OCI-LY7 (cell line): ENCODE results near the gene CAMKK1. TPM values are rescaled to one million over a fixed set of nuclear protein-coding genes. Genes with fewer than 3 reads are reported as not detected.

ENCODE experiments used
- BruUV-seq: library from RNA; stranded (reverse); fragments of 400-500 nt; replicated peaks from 2 replicates; lab custom pipeline; 2021; lab: Mats Ljungman, UMichigan
- CTCF ChIA-PET: fragments of 300-600 bp; sonication (Branson Sonifier 250); formaldehyde crosslinking; loops from one replicate; lab custom pipeline; 2022; ENCODE audit warnings: antibody characterized with exemption; ENCODE audit not compliant: unreplicated experiment; lab: Charles Lee
- POLR2A ChIA-PET: fragments of 300-600 bp; sonication (Branson Sonifier 250); formaldehyde crosslinking; loops from one replicate; lab custom pipeline; 2022; ENCODE audit warnings: antibody characterized with exemption; lab: Charles Lee
- DNase-seq: peaks from one replicate; pipeline ENCODE4 v3.0.0-alpha.2; 2015; ENCODE audit warnings: low spot score
- H2AFZ ChIP-seq: fragments of 200-600 bp; sonication (generic), shearing (Covaris generic); 2 replicates; pipeline ENCODE4 v1.6.1; 2014; ENCODE audit warnings: mild to moderate bottlenecking, antibody characterized with exemption, low read length, moderate library complexity
- H3K27ac ChIP-seq: fragments of 200-600 bp; sonication (generic); 2 replicates; pipeline ENCODE4 v1.5.1; 2014; ENCODE audit warnings: mixed run types, low read depth, mild to moderate bottlenecking, moderate library complexity, low read length, inconsistent platforms; ENCODE audit not compliant: poor library complexity, severe bottlenecking
- H3K36me3 ChIP-seq: fragments of 200-600 bp; sonication (generic); 2 replicates; pipeline ENCODE4 v1.6.1; 2014; ENCODE audit warnings: mild to moderate bottlenecking, antibody characterized with exemption, low read length, moderate library complexity, mixed read lengths; ENCODE audit not compliant: insufficient read depth
- H3K4me1 ChIP-seq: fragments of 200-600 bp; sonication (generic); 2 replicates; pipeline ENCODE4 v1.5.1; 2014; ENCODE audit warnings: mild to moderate bottlenecking, low read length; ENCODE audit not compliant: insufficient read depth, poor library complexity, severe bottlenecking
- H3K4me2 ChIP-seq: fragments of 200-600 bp; sonication (generic); 2 replicates; pipeline ENCODE4 v1.6.1; 2014; ENCODE audit warnings: mild to moderate bottlenecking, low read length
- H3K4me3 ChIP-seq: fragments of 200-600 bp; sonication (generic); 2 replicates; pipeline ENCODE4 v1.5.1; 2014; ENCODE audit warnings: mild to moderate bottlenecking, low read depth, low read length; ENCODE audit not compliant: poor library complexity, severe bottlenecking
- H3K79me2 ChIP-seq: fragments of 200-600 bp; sonication (generic); 2 replicates; pipeline ENCODE4 v1.6.1; 2016; ENCODE audit warnings: low read depth, mild to moderate bottlenecking, low read length, moderate library complexity, mixed read lengths; ENCODE audit not compliant: insufficient read depth
- H3K9me2 ChIP-seq: fragments of 200-600 bp; sonication (generic); 2 replicates; pipeline ENCODE4 v1.6.1; 2016; ENCODE audit warnings: mild to moderate bottlenecking, low read length, mixed read lengths; ENCODE audit not compliant: insufficient read depth
- H3K9me3 ChIP-seq: fragments of 200-600 bp; sonication (generic); 2 replicates; pipeline ENCODE4 v1.6.1; 2014; ENCODE audit warnings: mild to moderate bottlenecking, mixed run types, low read length, mixed read lengths
- H4K20me1 ChIP-seq: fragments of 200-600 bp; sonication (generic); 2 replicates; pipeline ENCODE4 v1.6.1; 2014; ENCODE audit warnings: mild to moderate bottlenecking, antibody characterized with exemption, low read length, moderate library complexity, mixed read lengths; ENCODE audit not compliant: insufficient read depth
- CTCF ChIP-seq: fragments of 200-600 bp; sonication (generic); conservative IDR thresholded peaks from 2 replicates; pipeline ENCODE4 v1.5.1; 2014; ENCODE audit warnings: mild to moderate bottlenecking, antibody characterized with exemption, low read length, moderate library complexity, mixed read lengths
- EZH2phosphoT487 ChIP-seq: fragments of 200-600 bp; sonication (generic); IDR thresholded peaks from 2 replicates; pipeline ENCODE4 v1.6.1; 2018; ENCODE audit warnings: low read depth, borderline replicate concordance, mild to moderate bottlenecking, mixed run types, antibody characterized with exemption, low read length, moderate library complexity, mixed read lengths
- intact Hi-C: fragments of 100-400 bp; cut with micrococcal nuclease; formaldehyde crosslinking; loops from one replicate; pipeline ENCODE4 v1.10.0; 2022; ENCODE audit not compliant: unreplicated experiment
- total RNA-seq, 2 experiments: library from RNA; depleted of rRNA in 1 of 2; stranded (reverse); fragments of >200 nt in 1 of 2; shearing (Covaris generic) in 1 of 2; gene quantifications; 2 replicates each; pipeline ENCODE4 v1.2.3, GENCODE V29; 2014 to 2022

Gene CAMKK1
- total RNA-seq, 2 experiments from 2014 or later: 2.7 TPM

DNA sequence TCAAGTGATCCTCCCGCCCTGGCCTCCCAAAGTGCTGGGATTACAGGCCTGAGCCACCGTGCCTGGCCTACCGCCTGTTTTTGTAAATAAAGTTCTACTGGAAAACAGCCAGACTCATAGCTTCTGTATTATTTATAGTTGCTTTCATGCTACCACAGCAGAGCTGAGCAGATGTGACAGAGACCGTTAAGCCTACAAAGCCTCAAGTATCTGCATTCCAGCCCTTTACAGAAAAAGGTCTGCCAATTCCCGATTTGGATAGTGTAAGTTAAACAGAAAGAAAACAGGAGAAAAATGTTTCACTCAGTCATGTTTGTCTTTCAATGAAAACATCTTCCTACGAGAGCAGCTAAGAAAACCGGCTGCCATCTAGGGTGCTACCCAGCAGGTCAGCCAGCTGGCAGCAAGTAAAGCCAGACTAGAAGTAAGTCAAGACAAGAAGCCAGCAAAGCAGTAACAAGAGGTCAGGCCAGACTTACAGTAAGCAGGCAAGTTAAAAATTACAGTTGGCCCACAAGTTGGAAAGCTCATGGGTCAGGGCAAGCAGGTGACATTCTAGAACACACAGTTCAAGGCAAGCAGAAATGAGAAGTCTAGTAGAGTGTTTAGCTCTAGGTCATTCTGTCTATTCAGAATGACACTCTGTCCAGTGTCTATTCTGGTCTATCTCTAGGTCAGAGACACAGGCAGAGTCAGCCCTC is 64.6 kb downstream of the CAMKK1 start:
- H2AFZ ChIP-seq: no peak overlapping the region
- H3K9me2 ChIP-seq: no peaks in the 10 kb centered on the region
- no peaks in the 10 kb centered on the region for H4K20me1 ChIP-seq
- intact Hi-C loops: no loop called here
- no peaks in the 10 kb centered on the region for H3K4me1 ChIP-seq
- H3K79me2 ChIP-seq: no peaks in the 10 kb centered on the region
- H3K27ac ChIP-seq: no peak overlapping the region
- no TSS peak for BruUV-seq
- H3K36me3 ChIP-seq: peaks cover 70% of the 10 kb centered on the region
- TF ChIP-seq EZH2phosphoT487 (no peak), CTCF (no peak)
- no peak overlapping the region for H3K4me2 ChIP-seq
- H3K9me3 ChIP-seq: no peaks in the 10 kb centered on the region
- H3K4me3 ChIP-seq: no peak overlapping the region
- ChIA-PET POLR2A (interaction anchor here (0.6 kb wide), 1 partner anchor 165 kb away, joined by 6 read pairs; no protein-coding TSS in a partner anchor), CTCF (interaction anchor here (1.1 to 1.5 kb wide), 2 partner anchors 90 to 91 kb away, joined by 3 to 4 read pairs; no protein-coding TSS in a partner anchor)
- no peak for DNase-seq

GRCh38 chr17:3827124-3827773 is 65.6 kb downstream of the CAMKK1 start:
- POLR2A ChIA-PET: no interaction called here
- H3K27ac ChIP-seq: no peak overlapping the region
- H3K9me2 ChIP-seq: no peaks in the 10 kb centered on the region
- H2AFZ ChIP-seq: no peak overlapping the region
- peak; percentile 73 for DNase-seq
- no peak overlapping the region for H3K4me3 ChIP-seq
- no peaks in the 10 kb centered on the region for H3K9me3 ChIP-seq
- CTCF ChIA-PET: interaction anchor here (1.7 kb wide), 1 partner anchor 89 kb away, joined by 16 read pairs; no protein-coding TSS in a partner anchor
- H4K20me1 ChIP-seq: no peaks in the 10 kb centered on the region
- H3K4me1 ChIP-seq: no peaks in the 10 kb centered on the region
- H3K36me3 ChIP-seq: peaks cover 72% of the 10 kb centered on the region
- no peaks in the 10 kb centered on the region for H3K79me2 ChIP-seq
- BruUV-seq: no TSS peak
- intact Hi-C loops: loop anchor here (1.0 kb wide), 2 partner anchors 90 to 144 kb away; no protein-coding TSS in a partner anchor
- no peak overlapping the region for H3K4me2 ChIP-seq
- TF ChIP-seq CTCF (peak; percentile 98), EZH2phosphoT487 (no peak)
